A673 (cell line): ENCODE data around the gene KRTAP10-5. TPM values are rescaled to one million over a fixed set of nuclear protein-coding genes. Genes with fewer than 3 reads are reported as not detected.

Source experiments
- BruUV-seq: library from RNA; stranded (reverse); fragments of 400-500 nt; replicated peaks from 2 replicates; lab custom pipeline; 2021; lab: Mats Ljungman, UMichigan
- CTCF ChIA-PET: fragments of 300-600 bp; sonication (Branson Sonifier 250); formaldehyde crosslinking; loops from one replicate; lab custom pipeline; 2022; ENCODE audit warnings: antibody characterized with exemption; lab: Charles Lee
- POLR2A ChIA-PET: fragments of 300-600 bp; sonication (Branson Sonifier 250); formaldehyde crosslinking; loops from one replicate; lab custom pipeline; 2022; ENCODE audit warnings: antibody characterized with exemption; ENCODE audit not compliant: low non-redundant PET; lab: Charles Lee
- DNase-seq: peaks from one replicate; pipeline ENCODE4 v3.0.0-alpha.2; 2015; ENCODE audit warnings: low spot score
- H3K27ac ChIP-seq: fragments of 200-600 bp; sonication (generic); 2 replicates; pipeline ENCODE4 v1.5.1; 2016; ENCODE audit warnings: mixed run types, low read depth, mild to moderate bottlenecking, mixed read lengths, antibody characterized with exemption, low read length; ENCODE audit not compliant: poor library complexity, severe bottlenecking
- H3K27me3 ChIP-seq: fragments of 200-600 bp; sonication (generic); replicated peaks from 2 replicates; pipeline ENCODE4 v1.6.1; 2017; ENCODE audit warnings: mixed run types, low read depth, mild to moderate bottlenecking, mixed read lengths, antibody characterized with exemption, low read length; ENCODE audit not compliant: insufficient read depth, poor library complexity
- H3K36me3 ChIP-seq: fragments of 200-600 bp; sonication (generic); 2 replicates; pipeline ENCODE4 v1.6.1; 2016; ENCODE audit warnings: mixed run types, mild to moderate bottlenecking, mixed read lengths, antibody characterized with exemption, low read length; ENCODE audit not compliant: insufficient read depth, poor library complexity, severe bottlenecking
- H3K4me1 ChIP-seq: fragments of 200-600 bp; sonication (generic); 2 replicates; pipeline ENCODE4 v1.6.1; 2017; ENCODE audit warnings: mixed run types, mild to moderate bottlenecking, mixed read lengths, antibody characterized with exemption, low read length; ENCODE audit not compliant: insufficient read depth, poor library complexity, severe bottlenecking
- H3K4me3 ChIP-seq: fragments of 200-600 bp; sonication (generic); 2 replicates; pipeline ENCODE4 v1.5.1; 2016; ENCODE audit warnings: low read depth, mixed run types, mild to moderate bottlenecking, mixed read lengths, low read length; ENCODE audit not compliant: poor library complexity, severe bottlenecking
- H3K9me3 ChIP-seq: fragments of 200-600 bp; sonication (generic); 2 replicates; pipeline ENCODE4 v1.6.1; 2016; ENCODE audit warnings: mixed run types, low read depth, mild to moderate bottlenecking, mixed read lengths, antibody characterized with exemption, low read length; ENCODE audit not compliant: poor library complexity, severe bottlenecking
- EZH2 ChIP-seq: fragments of 200-600 bp; sonication (generic); IDR thresholded peaks from 2 replicates; pipeline ENCODE4 v1.6.1; 2017; ENCODE audit warnings: borderline replicate concordance, low read depth, mild to moderate bottlenecking, mixed read lengths, antibody characterized with exemption, low read length; ENCODE audit not compliant: poor library complexity, severe bottlenecking
- intact Hi-C: fragments of 100-400 bp; cut with micrococcal nuclease; formaldehyde crosslinking; loops from one replicate; pipeline ENCODE4 v1.10.0; 2022; ENCODE audit not compliant: unreplicated experiment
- total RNA-seq: library from RNA; stranded (reverse); gene quantifications from 2 replicates; pipeline ENCODE4 v1.2.3, GENCODE V29; 2021
- TF ChIP-seq, protein P1 (sequence below): fragments of 300-800, 200-600 bp; sonication (generic); conservative IDR thresholded peaks from 2 replicates; pipeline ENCODE4 v1.5.1; 2017; ENCODE audit warnings: low read depth, mild to moderate bottlenecking, antibody characterized with exemption, low read length, moderate library complexity, mixed read lengths

Gene KRTAP10-5
- total RNA-seq, 1 experiment from 2014 or later, result not detected

DNA sequence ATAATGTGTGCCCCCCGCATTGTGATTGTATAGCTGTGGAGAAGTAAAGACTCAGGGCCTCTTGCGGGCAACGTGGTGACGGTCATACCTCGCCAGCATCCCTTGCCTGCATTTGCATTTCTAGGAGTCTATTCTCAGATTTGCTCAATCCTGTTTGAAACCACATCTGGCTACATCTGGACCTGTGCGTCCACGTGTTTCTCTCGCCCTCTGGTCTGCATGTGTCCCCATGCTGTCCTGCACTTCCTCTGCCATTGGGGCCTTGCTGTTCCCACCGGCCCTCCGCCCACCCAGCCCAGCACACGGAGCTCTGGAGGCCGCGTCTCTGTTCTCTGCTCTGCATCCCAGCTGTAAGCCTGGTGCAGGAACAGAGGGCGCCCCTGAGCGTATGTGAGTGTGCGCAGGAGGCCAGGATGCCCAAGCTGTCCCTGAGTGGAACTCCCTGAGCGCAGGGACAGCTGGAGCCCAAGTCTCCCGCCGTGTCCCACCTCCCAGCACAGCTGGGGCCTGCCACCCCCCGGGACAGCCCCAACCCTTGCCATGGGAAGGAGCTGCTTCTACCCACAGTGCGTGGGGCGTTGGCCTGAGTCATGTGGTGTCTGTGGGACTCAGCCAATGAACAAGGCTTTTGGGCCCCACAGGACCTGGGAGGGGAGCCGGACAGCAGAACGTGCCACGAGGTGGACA is 30.7 kb downstream of the KRTAP10-5 start:
- no TSS peak for BruUV-seq
- H3K27me3 ChIP-seq, result no peaks in the 10 kb centered on the region
- H3K9me3 ChIP-seq, result no peaks in the 10 kb centered on the region
- ChIA-PET CTCF (no interaction called here), POLR2A (no interaction called here)
- intact Hi-C loops, result loop anchor here (10.0 kb wide), 1 partner anchor 55 kb away; the partner anchor contains the start of gene KRTAP10-7
- no peak for TF ChIP-seq EZH2
- TF ChIP-seq, protein P1, sequence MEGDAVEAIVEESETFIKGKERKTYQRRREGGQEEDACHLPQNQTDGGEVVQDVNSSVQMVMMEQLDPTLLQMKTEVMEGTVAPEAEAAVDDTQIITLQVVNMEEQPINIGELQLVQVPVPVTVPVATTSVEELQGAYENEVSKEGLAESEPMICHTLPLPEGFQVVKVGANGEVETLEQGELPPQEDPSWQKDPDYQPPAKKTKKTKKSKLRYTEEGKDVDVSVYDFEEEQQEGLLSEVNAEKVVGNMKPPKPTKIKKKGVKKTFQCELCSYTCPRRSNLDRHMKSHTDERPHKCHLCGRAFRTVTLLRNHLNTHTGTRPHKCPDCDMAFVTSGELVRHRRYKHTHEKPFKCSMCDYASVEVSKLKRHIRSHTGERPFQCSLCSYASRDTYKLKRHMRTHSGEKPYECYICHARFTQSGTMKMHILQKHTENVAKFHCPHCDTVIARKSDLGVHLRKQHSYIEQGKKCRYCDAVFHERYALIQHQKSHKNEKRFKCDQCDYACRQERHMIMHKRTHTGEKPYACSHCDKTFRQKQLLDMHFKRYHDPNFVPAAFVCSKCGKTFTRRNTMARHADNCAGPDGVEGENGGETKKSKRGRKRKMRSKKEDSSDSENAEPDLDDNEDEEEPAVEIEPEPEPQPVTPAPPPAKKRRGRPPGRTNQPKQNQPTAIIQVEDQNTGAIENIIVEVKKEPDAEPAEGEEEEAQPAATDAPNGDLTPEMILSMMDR, result no peak
- H3K27ac ChIP-seq, result no peak overlapping the region
- no peaks in the 10 kb centered on the region for H3K36me3 ChIP-seq
- DNase-seq, result no peak
- no peak overlapping the region for H3K4me3 ChIP-seq
- H3K4me1 ChIP-seq, result no peaks in the 10 kb centered on the region

DNA sequence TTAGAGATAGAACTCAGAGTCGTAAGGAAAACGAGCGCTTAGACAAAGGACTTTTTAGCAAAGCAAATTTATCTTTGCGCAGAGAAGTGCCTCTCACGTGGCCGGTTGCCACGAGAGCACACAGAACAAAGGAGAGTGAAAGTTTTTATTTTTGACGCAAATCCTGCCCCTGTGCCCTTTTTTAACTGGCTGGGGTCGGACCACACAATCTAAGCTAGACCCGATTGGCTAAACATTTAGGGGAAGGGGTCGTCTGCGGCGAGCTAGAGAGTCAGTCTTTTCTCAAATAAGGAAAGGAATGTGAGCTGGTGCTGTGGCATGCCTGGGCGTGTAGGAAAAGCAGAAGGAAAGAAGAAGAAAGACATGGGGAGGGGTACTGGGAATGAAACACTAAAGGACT is 31.5 kb downstream of the KRTAP10-5 start:
- Histone ChIP-seq H3K4me3 (no peak overlapping the region), H3K27ac (no peak overlapping the region), H3K36me3 (no peaks in the 10 kb centered on the region), H3K4me1 (no peaks in the 10 kb centered on the region), H3K9me3 (no peaks in the 10 kb centered on the region), H3K27me3 (no peaks in the 10 kb centered on the region)
- BruUV-seq, result no TSS peak
- ChIA-PET POLR2A (no interaction called here), CTCF (no interaction called here)
- TF ChIP-seq EZH2, result no peak
- TF ChIP-seq, protein P1, result no peak
- no peak for DNase-seq
- intact Hi-C loops, result loop anchor here (10.0 kb wide), 1 partner anchor 56 kb away; the partner anchor contains the start of gene KRTAP10-7

DNA sequence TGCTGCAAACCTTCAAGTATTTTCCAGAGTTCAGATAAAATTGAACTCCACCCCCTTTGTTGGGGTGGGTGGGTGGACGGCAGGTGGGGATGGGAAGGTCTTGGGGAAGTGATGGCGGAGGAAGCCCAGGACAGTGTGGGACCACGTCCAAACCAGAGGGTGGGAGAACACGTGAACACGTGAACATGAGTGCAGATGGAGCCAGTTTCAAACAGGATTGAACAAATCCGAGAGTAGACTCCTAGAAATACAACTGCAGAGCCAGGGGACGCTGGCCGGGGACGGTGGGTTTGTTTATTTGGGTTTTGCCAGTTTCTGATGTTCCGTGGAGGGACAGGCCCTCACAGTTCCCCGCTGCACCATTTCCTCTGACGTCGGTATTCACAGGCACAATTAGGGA is 32.0 kb downstream of the KRTAP10-5 start:
- Histone ChIP-seq H3K9me3 (peaks cover 4% of the 10 kb centered on the region), H3K4me1 (no peaks in the 10 kb centered on the region), H3K27ac (no peak overlapping the region), H3K4me3 (no peak overlapping the region), H3K36me3 (no peaks in the 10 kb centered on the region), H3K27me3 (no peaks in the 10 kb centered on the region)
- POLR2A ChIA-PET, result no interaction called here
- TF ChIP-seq, protein P1, result no peak
- TF ChIP-seq EZH2, result no peak
- DNase-seq, result no peak
- intact Hi-C loops, result loop anchor here (10.0 kb wide), 1 partner anchor 56 kb away; the partner anchor contains the start of gene KRTAP10-7
- BruUV-seq, result no TSS peak
- CTCF ChIA-PET, result no interaction called here
